Activated T-cell treated with anti-CD3 and anti-CD28 coated beads, Interleukin-2, amount 50 U/mL, for 4 hours (primary cell): ENCODE data around the gene CLSTN2. TPM values are rescaled to one million over a fixed set of nuclear protein-coding genes. Genes with fewer than 3 reads are reported as not detected.

Experiments
- ATAC-seq, 2 donors: fragments of 200-7000 bp; cut with Tn5 transposase; one replicate each; pipeline ENCODE4 v1.10.0; 2021
- DNase-seq: peaks from one replicate; pipeline ENCODE4 v3.0.0-alpha.2; 2020
- H3K27me3 Mint-ChIP-seq: one replicate; pipeline ENCODE4 v1.8.0; 2021; ENCODE audit warnings: low read depth, mixed read lengths
- H3K36me3 Mint-ChIP-seq: one replicate; pipeline ENCODE4 v1.8.0; 2022; ENCODE audit warnings: mixed read lengths; ENCODE audit not compliant: insufficient read depth
- H3K4me1 Mint-ChIP-seq: one replicate; pipeline ENCODE4 v1.8.0; 2021; ENCODE audit warnings: low read depth, mixed read lengths
- H3K4me3 Mint-ChIP-seq: one replicate; pipeline ENCODE4 v1.8.0; 2021; ENCODE audit warnings: mild to moderate bottlenecking, moderate library complexity, mixed read lengths
- H3K9me3 Mint-ChIP-seq: one replicate; pipeline ENCODE4 v1.8.0; 2021; ENCODE audit warnings: mixed read lengths
- total RNA-seq, 3 donors: library from RNA; stranded (reverse); gene quantifications; one replicate each; pipeline ENCODE4 v1.2.1, GENCODE V29; 2021

The CLSTN2 gene
- total RNA-seq = under 1 TPM; under 0.01 to 0.10 (median 0.03) TPM

DNA sequence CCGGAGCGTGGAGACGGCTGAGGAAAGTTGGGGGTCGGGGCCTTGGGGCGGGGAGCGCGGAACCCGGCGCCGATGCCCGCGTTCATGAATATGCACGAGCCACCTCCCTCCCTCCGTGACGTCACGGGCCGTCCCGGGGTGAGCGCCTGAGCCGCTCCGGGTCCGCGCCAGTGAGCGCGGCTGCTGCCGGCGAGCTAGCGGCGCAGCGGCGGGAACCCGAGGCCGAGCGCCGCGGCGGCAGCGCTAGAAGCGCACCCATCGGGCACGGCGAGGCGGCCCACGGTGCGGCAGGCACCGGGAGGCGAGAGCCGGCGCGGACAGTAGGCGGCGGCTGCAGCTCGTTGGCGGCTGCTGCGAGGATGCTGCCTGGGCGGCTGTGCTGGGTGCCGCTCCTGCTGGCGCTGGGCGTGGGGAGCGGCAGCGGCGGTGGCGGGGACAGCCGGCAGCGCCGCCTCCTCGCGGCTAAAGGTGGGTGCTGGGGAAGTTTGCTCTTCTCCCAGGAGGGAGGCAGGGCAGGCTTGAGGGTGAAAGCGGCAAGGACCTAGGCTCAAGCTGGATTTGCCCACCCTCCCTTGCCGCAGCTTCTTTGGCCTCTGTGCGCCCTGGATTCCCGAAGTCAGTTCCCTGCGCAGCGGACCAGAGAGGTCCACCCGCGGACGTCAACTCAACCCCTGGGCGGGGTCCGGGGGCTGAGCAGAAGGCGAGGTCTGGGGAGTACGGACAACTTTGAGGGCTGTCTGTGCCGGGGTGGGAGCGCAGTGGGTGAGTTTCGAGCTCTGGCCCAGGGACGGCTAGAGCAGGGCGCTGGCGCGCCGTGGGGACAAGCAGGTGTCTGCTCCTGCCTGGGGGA is at the start of gene CLSTN2:
Gene CLSTN2 (plus strand): TSS at position 170 of the 850 bp plus-strand sequence.
- Mint-ChIP-seq H3K36me3 (no peaks in the 10 kb centered on the region), H3K27me3 (peaks cover 47% of the 10 kb centered on the region), H3K9me3 (no peaks in the 10 kb centered on the region), H3K4me3 (no peak within 1 kb of the TSS), H3K4me1 (peaks cover 3% of the 10 kb centered on the region)
- DNase-seq (no peak), ATAC-seq (peak; percentile 28 to 62)

DNA sequence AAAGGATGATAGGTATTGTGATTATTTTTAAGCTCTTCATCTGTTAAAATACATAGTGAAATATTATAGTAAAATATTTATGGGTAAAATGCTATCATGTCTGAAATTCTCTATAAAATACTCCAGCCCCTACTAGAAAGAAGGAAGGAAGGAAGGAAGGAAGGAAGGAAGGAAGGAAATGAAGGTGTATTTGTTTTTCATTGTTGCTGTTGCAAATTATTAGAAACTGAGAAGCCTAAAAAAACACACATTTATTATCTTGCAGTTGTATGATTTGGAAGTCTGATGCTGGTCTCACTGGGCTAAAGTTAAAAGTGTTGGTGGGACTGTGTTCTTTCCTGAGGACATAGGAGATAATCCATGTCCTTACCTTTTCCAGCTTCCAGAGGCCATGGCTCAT is 47.6 kb upstream of the CLSTN2 start:
- H3K9me3 Mint-ChIP-seq = no peaks in the 10 kb centered on the region
- ATAC-seq (no peak), DNase-seq (no peak)
- no peaks in the 10 kb centered on the region for H3K27me3 Mint-ChIP-seq
- H3K36me3 Mint-ChIP-seq = no peaks in the 10 kb centered on the region
- no peak overlapping the region for H3K4me3 Mint-ChIP-seq
- H3K4me1 Mint-ChIP-seq = no peaks in the 10 kb centered on the region

- no peak for DNase-seq
- ATAC-seq = no peak
- Mint-ChIP-seq H3K36me3 (no peaks in the 10 kb centered on the region), H3K4me1 (no peaks in the 10 kb centered on the region), H3K9me3 (no peaks in the 10 kb centered on the region), H3K4me3 (no peak overlapping the region), H3K27me3 (no peaks in the 10 kb centered on the region)
Measured at GRCh38 chr3:139888561-139889140, 46.3 kb upstream of the CLSTN2 start.

DNA sequence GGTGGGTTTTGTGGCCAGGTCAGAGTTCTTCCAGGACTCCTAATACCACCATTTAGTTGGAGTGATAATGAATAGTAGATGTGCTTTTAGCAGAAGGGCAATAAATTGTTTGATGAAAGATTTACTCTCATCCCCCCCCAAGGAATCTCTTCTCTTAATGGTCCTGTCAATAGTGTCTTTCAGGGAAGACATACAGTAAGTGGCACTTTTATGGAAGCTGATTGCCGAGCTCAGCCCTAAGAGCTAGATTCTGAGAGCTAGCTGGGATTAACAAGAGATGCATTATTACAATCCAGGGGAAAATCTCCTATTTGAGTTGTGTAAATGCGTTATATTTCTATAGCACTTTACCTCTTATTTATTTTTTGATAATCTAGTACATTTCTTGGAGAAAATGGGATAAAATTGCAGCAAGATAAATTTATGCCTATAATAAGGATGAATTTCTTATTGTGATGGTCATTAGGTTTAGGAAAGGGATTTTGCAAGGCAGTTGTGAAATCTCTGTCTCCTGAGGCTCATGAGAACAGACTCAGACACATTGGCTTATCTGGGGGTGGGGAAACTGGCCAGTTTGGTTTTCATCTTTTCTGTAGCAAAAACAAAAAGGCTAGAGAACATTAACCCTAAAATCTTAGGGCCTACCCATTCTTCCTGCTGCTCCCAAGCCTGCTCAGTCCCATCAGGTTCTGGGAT is 41.6 kb upstream of the CLSTN2 start:
- ATAC-seq (no peak), DNase-seq (no peak)
- no peaks in the 10 kb centered on the region for H3K36me3 Mint-ChIP-seq
- no peaks in the 10 kb centered on the region for H3K4me1 Mint-ChIP-seq
- no peak overlapping the region for H3K4me3 Mint-ChIP-seq
- no peaks in the 10 kb centered on the region for H3K27me3 Mint-ChIP-seq
- no peaks in the 10 kb centered on the region for H3K9me3 Mint-ChIP-seq

DNA sequence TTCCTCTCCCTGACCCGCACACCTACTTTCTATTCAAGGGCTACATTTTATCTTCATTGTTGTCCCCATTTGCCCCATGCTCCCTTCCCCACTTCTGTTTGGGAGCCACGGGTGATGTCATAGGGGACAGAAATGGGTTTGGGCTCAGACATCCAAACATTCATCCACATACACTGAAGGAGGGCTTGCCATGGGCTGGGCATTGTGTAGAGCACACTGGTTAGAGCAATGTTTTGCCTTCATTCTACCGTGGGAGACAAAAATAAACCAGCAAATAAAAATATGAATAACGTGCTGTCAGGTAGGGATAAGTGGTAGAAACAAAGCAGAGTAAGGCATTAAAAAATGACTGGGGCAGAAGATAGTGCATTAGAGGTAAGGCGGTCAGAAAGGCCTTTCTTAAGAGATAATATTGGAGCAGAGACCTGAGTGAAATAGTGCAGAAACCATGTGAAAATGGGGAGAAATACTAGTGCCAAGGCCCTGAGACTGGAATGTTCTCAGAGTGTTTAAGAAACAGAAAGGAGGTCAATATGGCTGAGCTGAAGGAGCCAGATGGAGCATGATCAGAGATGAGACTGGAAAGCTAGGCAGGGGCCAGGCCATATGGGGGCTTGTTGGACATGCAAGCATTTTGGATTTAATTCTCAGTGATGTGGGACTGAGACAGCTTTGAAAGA is 40.9 kb upstream of the CLSTN2 start:
- Mint-ChIP-seq H3K4me3 (no peak overlapping the region), H3K27me3 (no peaks in the 10 kb centered on the region), H3K9me3 (no peaks in the 10 kb centered on the region), H3K36me3 (no peaks in the 10 kb centered on the region), H3K4me1 (no peaks in the 10 kb centered on the region)
- ATAC-seq (no peak), DNase-seq (no peak)

- H3K9me3 Mint-ChIP-seq = no peaks in the 10 kb centered on the region
- H3K36me3 Mint-ChIP-seq = no peaks in the 10 kb centered on the region
- H3K4me1 Mint-ChIP-seq = no peaks in the 10 kb centered on the region
- no peak overlapping the region for H3K4me3 Mint-ChIP-seq
- H3K27me3 Mint-ChIP-seq = no peaks in the 10 kb centered on the region
- DNase-seq = no peak
- ATAC-seq = no peak
Measured at GRCh38 chr3:139894643-139894989, 40.4 kb upstream of the CLSTN2 start.

DNA sequence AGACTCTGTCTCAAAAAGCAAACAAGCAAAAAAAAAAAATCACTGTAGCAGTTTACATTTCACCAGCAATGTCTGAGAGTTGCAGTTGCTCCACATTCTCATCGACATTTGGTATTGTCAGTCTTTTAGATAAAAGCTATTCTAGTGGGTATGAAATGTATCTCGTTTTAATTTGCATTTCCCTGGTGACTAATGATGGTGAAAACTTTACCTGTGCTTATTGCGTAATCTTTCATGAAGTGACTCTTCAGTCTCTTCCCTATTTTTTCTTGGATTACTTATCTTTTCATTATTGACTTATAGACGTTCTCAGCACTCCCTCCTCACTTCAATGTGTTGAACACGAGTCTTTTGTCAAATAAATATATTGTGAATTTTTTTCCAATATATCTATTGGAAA is 37.2 kb upstream of the CLSTN2 start:
- Mint-ChIP-seq H3K4me3 (no peak overlapping the region), H3K9me3 (no peaks in the 10 kb centered on the region), H3K36me3 (no peaks in the 10 kb centered on the region), H3K27me3 (no peaks in the 10 kb centered on the region), H3K4me1 (no peaks in the 10 kb centered on the region)
- DNase-seq (no peak), ATAC-seq (no peak)

DNA sequence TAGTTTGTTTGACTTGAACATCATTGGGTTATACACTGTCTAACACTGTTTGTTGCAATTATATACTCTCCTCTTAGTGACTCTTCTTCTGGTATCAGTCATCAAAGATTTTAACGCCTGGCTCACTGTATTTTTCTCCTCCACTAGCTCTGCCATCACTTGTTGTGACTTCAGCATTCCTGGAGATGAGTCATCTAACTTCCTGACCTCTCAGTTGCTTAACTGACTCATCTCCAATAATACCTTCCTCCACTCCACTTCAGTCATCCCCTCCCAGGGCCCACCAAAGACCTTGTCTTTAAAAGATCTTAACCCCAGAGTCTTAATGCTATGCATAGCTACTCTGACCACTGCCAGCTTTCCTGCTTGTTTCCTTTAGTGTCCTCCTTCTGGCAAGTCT is 28.6 kb upstream of the CLSTN2 start:
- ATAC-seq (no peak), DNase-seq (no peak)
- Mint-ChIP-seq H3K4me3 (no peak overlapping the region), H3K36me3 (no peaks in the 10 kb centered on the region), H3K9me3 (no peaks in the 10 kb centered on the region), H3K4me1 (no peaks in the 10 kb centered on the region), H3K27me3 (no peaks in the 10 kb centered on the region)

DNA sequence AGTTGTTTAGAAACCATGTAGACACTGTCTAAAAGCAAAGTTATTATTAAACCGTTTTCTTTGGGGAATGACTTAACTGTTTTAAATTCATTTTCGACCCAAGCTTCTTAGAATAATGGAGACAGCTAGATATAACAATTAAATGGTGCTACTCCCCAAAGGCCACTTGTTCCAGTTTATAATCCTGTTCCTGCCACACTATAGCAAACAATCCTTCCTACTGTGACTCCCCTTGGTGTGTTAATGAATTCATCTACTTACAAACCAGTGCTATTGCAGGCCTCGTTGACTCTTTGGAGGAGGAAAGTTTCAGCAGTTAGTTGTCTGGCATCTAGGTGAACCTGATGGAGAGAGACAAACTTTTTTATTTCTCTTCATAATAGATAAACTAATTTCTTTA is 25.2 kb upstream of the CLSTN2 start:
- Mint-ChIP-seq H3K36me3 (no peaks in the 10 kb centered on the region), H3K4me1 (no peaks in the 10 kb centered on the region), H3K9me3 (no peaks in the 10 kb centered on the region), H3K27me3 (no peaks in the 10 kb centered on the region), H3K4me3 (no peak overlapping the region)
- DNase-seq (no peak), ATAC-seq (no peak)

- no peaks in the 10 kb centered on the region for H3K36me3 Mint-ChIP-seq
- ATAC-seq (no peak), DNase-seq (no peak)
- H3K9me3 Mint-ChIP-seq = no peaks in the 10 kb centered on the region
- no peaks in the 10 kb centered on the region for H3K4me1 Mint-ChIP-seq
- peaks cover 2% of the 10 kb centered on the region for H3K27me3 Mint-ChIP-seq
- H3K4me3 Mint-ChIP-seq = no peak overlapping the region
Measured at GRCh38 chr3:139916271-139916670, 18.7 kb upstream of the CLSTN2 start.

- Mint-ChIP-seq H3K27me3 (peaks cover 2% of the 10 kb centered on the region), H3K4me3 (no peak overlapping the region), H3K4me1 (no peaks in the 10 kb centered on the region), H3K9me3 (no peaks in the 10 kb centered on the region), H3K36me3 (no peaks in the 10 kb centered on the region)
- no peak for ATAC-seq
- no peak for DNase-seq
Measured at GRCh38 chr3:139917226-139917785, 17.7 kb upstream of the CLSTN2 start.

- DNase-seq (no peak), ATAC-seq (no peak)
- H3K27me3 Mint-ChIP-seq = peaks cover 6% of the 10 kb centered on the region
- no peaks in the 10 kb centered on the region for H3K36me3 Mint-ChIP-seq
- H3K9me3 Mint-ChIP-seq = no peaks in the 10 kb centered on the region
- H3K4me1 Mint-ChIP-seq = no peaks in the 10 kb centered on the region
- H3K4me3 Mint-ChIP-seq = no peak overlapping the region
Measured at GRCh38 chr3:139928708-139929505, 6.1 kb upstream of the CLSTN2 start.

- no peaks in the 10 kb centered on the region for H3K9me3 Mint-ChIP-seq
- peaks cover 14% of the 10 kb centered on the region for H3K27me3 Mint-ChIP-seq
Measured at GRCh38 chr3:139930211-139930610, 4.8 kb upstream of the CLSTN2 start.

More at GRCh38 chr3:139930211-139930610, 4.8 kb upstream of the CLSTN2 start:
- no peak for ATAC-seq
- Mint-ChIP-seq H3K4me1 (no peaks in the 10 kb centered on the region), H3K36me3 (no peaks in the 10 kb centered on the region), H3K4me3 (no peak overlapping the region)
- no peak for DNase-seq
